ENCODE results near the gene CSRNP3. TPM values are rescaled to one million over a fixed set of nuclear protein-coding genes. Genes with fewer than 3 reads are reported as not detected.

Gene CSRNP3
- total RNA-seq, 1 donor from 2014 or later, result 1.5 TPM

GRCh38 chr2:165693838-165694237, 224.3 kb downstream of the CSRNP3 start:
- no peak for TF ChIP-seq CTCF (IDR thresholded peaks at IDR 0.05)
- no peaks in the 10 kb centered on the region for H3K4me1 Mint-ChIP-seq (ENCODE audit: unreplicated experiment)
- H3K27me3 Mint-ChIP-seq (ENCODE audit: unreplicated experiment), result no peaks in the 10 kb centered on the region
- H3K36me3 Mint-ChIP-seq (ENCODE audit: unreplicated experiment), result no peaks in the 10 kb centered on the region
- no peak for DNase-seq (ENCODE audit: extremely low spot score, unreplicated experiment)
- no peaks in the 10 kb centered on the region for H3K9me3 Mint-ChIP-seq (ENCODE audit: unreplicated experiment)
- no peak overlapping the region for H3K4me3 Mint-ChIP-seq (ENCODE audit: unreplicated experiment)
- H3K27ac Mint-ChIP-seq (ENCODE audit: unreplicated experiment), result no peak overlapping the region

- no peaks in the 10 kb centered on the region for H3K36me3 Mint-ChIP-seq (ENCODE audit: unreplicated experiment)
- H3K9me3 Mint-ChIP-seq (ENCODE audit: unreplicated experiment), result no peaks in the 10 kb centered on the region
- DNase-seq (ENCODE audit: extremely low spot score, unreplicated experiment), result no peak
- no peak overlapping the region for H3K27ac Mint-ChIP-seq (ENCODE audit: unreplicated experiment)
- no peaks in the 10 kb centered on the region for H3K27me3 Mint-ChIP-seq (ENCODE audit: unreplicated experiment)
- H3K4me1 Mint-ChIP-seq (ENCODE audit: unreplicated experiment), result no peaks in the 10 kb centered on the region
- H3K4me3 Mint-ChIP-seq (ENCODE audit: unreplicated experiment), result no peak overlapping the region
- no peak for TF ChIP-seq CTCF (IDR thresholded peaks at IDR 0.05)
Measured at GRCh38 chr2:165697748-165698443, 228.4 kb downstream of the CSRNP3 start.

GRCh38 chr2:165698444-165698884, 229.0 kb downstream of the CSRNP3 start:
- no peaks in the 10 kb centered on the region for H3K36me3 Mint-ChIP-seq (ENCODE audit: unreplicated experiment)
- DNase-seq (ENCODE audit: extremely low spot score, unreplicated experiment), result no peak
- H3K27me3 Mint-ChIP-seq (ENCODE audit: unreplicated experiment), result no peaks in the 10 kb centered on the region
- no peaks in the 10 kb centered on the region for H3K9me3 Mint-ChIP-seq (ENCODE audit: unreplicated experiment)
- H3K4me3 Mint-ChIP-seq (ENCODE audit: unreplicated experiment), result no peak overlapping the region
- H3K27ac Mint-ChIP-seq (ENCODE audit: unreplicated experiment), result no peak overlapping the region
- peak; percentile 69 for TF ChIP-seq CTCF (IDR thresholded peaks at IDR 0.05)
- H3K4me1 Mint-ChIP-seq (ENCODE audit: unreplicated experiment), result no peaks in the 10 kb centered on the region

GRCh38 chr2:165699946-165700345, 230.4 kb downstream of the CSRNP3 start:
- TF ChIP-seq CTCF (IDR thresholded peaks at IDR 0.05), result no peak
- no peak overlapping the region for H3K4me3 Mint-ChIP-seq (ENCODE audit: unreplicated experiment)
- H3K27me3 Mint-ChIP-seq (ENCODE audit: unreplicated experiment), result no peaks in the 10 kb centered on the region
- no peak overlapping the region for H3K27ac Mint-ChIP-seq (ENCODE audit: unreplicated experiment)
- no peak for DNase-seq (ENCODE audit: extremely low spot score, unreplicated experiment)
- H3K36me3 Mint-ChIP-seq (ENCODE audit: unreplicated experiment), result no peaks in the 10 kb centered on the region
- H3K4me1 Mint-ChIP-seq (ENCODE audit: unreplicated experiment), result no peaks in the 10 kb centered on the region
- no peaks in the 10 kb centered on the region for H3K9me3 Mint-ChIP-seq (ENCODE audit: unreplicated experiment)

- H3K4me1 Mint-ChIP-seq (ENCODE audit: unreplicated experiment), result no peaks in the 10 kb centered on the region
- no peak overlapping the region for H3K4me3 Mint-ChIP-seq (ENCODE audit: unreplicated experiment)
- H3K27me3 Mint-ChIP-seq (ENCODE audit: unreplicated experiment), result no peaks in the 10 kb centered on the region
- no peak overlapping the region for H3K27ac Mint-ChIP-seq (ENCODE audit: unreplicated experiment)
- TF ChIP-seq CTCF (IDR thresholded peaks at IDR 0.05), result no peak
- no peak for DNase-seq (ENCODE audit: extremely low spot score, unreplicated experiment)
- H3K36me3 Mint-ChIP-seq (ENCODE audit: unreplicated experiment), result no peaks in the 10 kb centered on the region
- H3K9me3 Mint-ChIP-seq (ENCODE audit: unreplicated experiment), result no peaks in the 10 kb centered on the region
Measured at GRCh38 chr2:165700531-165700930, 231.0 kb downstream of the CSRNP3 start.
